Neuronal stem cell (in vitro differentiated cells): ENCODE data around the gene MYO5C.

Experiments
- DNase-seq: peaks from one replicate; pipeline ENCODE4 v3.0.0-alpha.2; 2013; ENCODE audit warnings: low spot score
- H2AFZ ChIP-seq: one replicate; pipeline ENCODE4 v1.6.1; 2013; ENCODE audit warnings: mild to moderate bottlenecking, low read length, inconsistent platforms
- H2AK5ac ChIP-seq: 2 replicates; pipeline ENCODE4 v1.6.1; 2013; ENCODE audit warnings: low read depth, mild to moderate bottlenecking, inconsistent platforms, low read length, moderate library complexity, mixed read lengths
- H2BK120ac ChIP-seq: 2 replicates; pipeline ENCODE4 v1.6.1; 2013; ENCODE audit warnings: low read depth, mild to moderate bottlenecking, inconsistent platforms, low read length, moderate library complexity, mixed read lengths
- H2BK12ac ChIP-seq: one replicate; pipeline ENCODE4 v1.6.1; 2013; ENCODE audit warnings: low read length, inconsistent platforms
- H2BK15ac ChIP-seq: 2 replicates; pipeline ENCODE4 v1.6.1; 2013; ENCODE audit warnings: mild to moderate bottlenecking, low read length, inconsistent platforms, mixed read lengths
- H2BK5ac ChIP-seq: one replicate; pipeline ENCODE4 v1.6.1; 2013; ENCODE audit warnings: inconsistent platforms, mild to moderate bottlenecking, low read length, moderate library complexity
- H3K14ac ChIP-seq: one replicate; pipeline ENCODE4 v1.6.1; 2013; ENCODE audit warnings: low read length, inconsistent platforms
- H3K18ac ChIP-seq: 2 replicates; pipeline ENCODE4 v1.6.1; 2013; ENCODE audit warnings: low read length, inconsistent platforms
- H3K23ac ChIP-seq: 2 replicates; pipeline ENCODE4 v1.6.1; 2013; ENCODE audit warnings: low read depth, mild to moderate bottlenecking, mixed read lengths, low read length, inconsistent platforms; ENCODE audit not compliant: poor library complexity
- H3K27ac ChIP-seq: replicated peaks from 3 replicates; pipeline ENCODE4 v1.5.1; 2013; ENCODE audit warnings: low read length, inconsistent platforms
- H3K27me3 ChIP-seq, 3 experiments: 2 replicates each; pipeline ENCODE4 v1.6.1; 2013; ENCODE audit warnings: low read length in 3 of 3, mild to moderate bottlenecking in 2 of 3, inconsistent platforms in 1 of 3, low read depth in 1 of 3, mixed read lengths in 1 of 3, moderate library complexity in 1 of 3; ENCODE audit not compliant: control insufficient read depth in 3 of 3, insufficient read depth in 3 of 3
- H3K36me3 ChIP-seq, 2 donors: replicated peaks in 1 of 2; 2 replicates each; pipeline ENCODE4 v1.6.1; 2013; ENCODE audit warnings: low read length in 2 of 2; ENCODE audit not compliant: control insufficient read depth in 2 of 2, insufficient read depth in 2 of 2
- H3K4ac ChIP-seq: 2 replicates; pipeline ENCODE4 v1.6.1; 2013; ENCODE audit warnings: inconsistent platforms, mild to moderate bottlenecking, low read length, moderate library complexity
- H3K4me1 ChIP-seq, 2 donors: 1 replicate in 1 of 2; 2 replicates in 1 of 2; pipeline ENCODE4 v1.6.1; 2013; ENCODE audit warnings: low read length in 2 of 2, low read depth in 1 of 2; ENCODE audit not compliant: control insufficient read depth in 2 of 2, insufficient read depth in 1 of 2
- H3K4me2 ChIP-seq: one replicate; pipeline ENCODE4 v1.6.1; 2013; ENCODE audit warnings: mild to moderate bottlenecking, low read length, inconsistent platforms; ENCODE audit not compliant: insufficient read depth, poor library complexity, severe bottlenecking
- H3K4me3 ChIP-seq, 2 donors: 2 replicates each; pipeline ENCODE4 v1.5.1; 2013; ENCODE audit warnings: low read length in 2 of 2, mild to moderate bottlenecking in 2 of 2, inconsistent platforms in 1 of 2, moderate library complexity in 1 of 2
- H3K79me1 ChIP-seq: one replicate; pipeline ENCODE4 v1.6.1; 2013; ENCODE audit warnings: low read depth, mild to moderate bottlenecking, inconsistent platforms, low read length, moderate library complexity
- H3K9ac ChIP-seq: one replicate; pipeline ENCODE4 v1.6.1; 2013; ENCODE audit warnings: mild to moderate bottlenecking, low read depth, low read length, inconsistent platforms; ENCODE audit not compliant: poor library complexity
- H3K9me3 ChIP-seq, 2 donors: replicated peaks in 1 of 2; 2 replicates each; pipeline versions ENCODE3 to v1.6.1; 2013; ENCODE audit warnings: low read length in 2 of 2, mild to moderate bottlenecking in 2 of 2, inconsistent platforms in 1 of 2, low read depth in 1 of 2, mixed read lengths in 1 of 2, moderate library complexity in 1 of 2; ENCODE audit not compliant: control insufficient read depth in 2 of 2, insufficient read depth in 1 of 2
- H4K8ac ChIP-seq: one replicate; pipeline ENCODE4 v1.6.1; 2013; ENCODE audit warnings: low read depth, mild to moderate bottlenecking, inconsistent platforms, low read length, moderate library complexity
- H4K91ac ChIP-seq: one replicate; pipeline ENCODE4 v1.6.1; 2013; ENCODE audit warnings: low read length, low read depth, mild to moderate bottlenecking, inconsistent platforms; ENCODE audit not compliant: poor library complexity
- WGBS, 2 donors: extraction: QIAGEN DNeasy Blood & Tissue Kit; methylation state at CpG; one replicate each; pipeline ENCODE4 v1.1.7; 2013; ENCODE audit warnings: missing lambda C conversion rate in 2 of 2, mixed read lengths in 1 of 2; ENCODE audit not compliant: insufficient read length in 2 of 2, insufficient replicate concordance in 1 of 2; ENCODE audit errors: extremely low coverage in 2 of 2; 5-methylcytosine and 5-hydroxymethylcytosine counted together

The MYO5C gene

GRCh38 chr15:52154896-52155865 lies 140.4 kb downstream of the MYO5C start:
- DNase-seq = no peak

GRCh38 chr15:52153900-52154895 lies 141.4 kb downstream of the MYO5C start:
- peak overlapping the region; percentile 50 for H3K9ac ChIP-seq
- H2BK15ac ChIP-seq = no peak overlapping the region
- no peaks in the 10 kb centered on the region for H3K27me3 ChIP-seq
- no peak overlapping the region for H3K4me3 ChIP-seq
- no peaks in the 10 kb centered on the region for H3K9me3 ChIP-seq
- H3K18ac ChIP-seq = no peak overlapping the region
- no peak overlapping the region for H2BK5ac ChIP-seq
- H2BK120ac ChIP-seq = no peak overlapping the region
- H3K36me3 ChIP-seq = peaks cover 6 to 19% of the 10 kb centered on the region in 2 donors
- no peak overlapping the region for H2AK5ac ChIP-seq
- H4K8ac ChIP-seq = no peak overlapping the region
- no peaks in the 10 kb centered on the region for H3K79me1 ChIP-seq
- no peak overlapping the region for H2AFZ ChIP-seq
- H3K4me1 ChIP-seq = no peaks in the 10 kb centered on the region
- H3K14ac ChIP-seq = no peak overlapping the region
- no peak overlapping the region for H3K4me2 ChIP-seq
- no CpG with 5 or more reads among the region's 12 CpGs for WGBS, 2 donors
- H2BK12ac ChIP-seq = no peak overlapping the region
- H4K91ac ChIP-seq = no peak overlapping the region
- no peak overlapping the region for H3K27ac ChIP-seq
- H3K4ac ChIP-seq = no peak overlapping the region
- peak overlapping the region; percentile 21 for H3K23ac ChIP-seq
- no peak for DNase-seq

More at GRCh38 chr15:52154896-52155865, 140.4 kb downstream of the MYO5C start:
- H3K27ac ChIP-seq = no peak overlapping the region
- H3K23ac ChIP-seq = no peak overlapping the region
- H3K4ac ChIP-seq = no peak overlapping the region
- no peak overlapping the region for H3K9ac ChIP-seq
- H2AK5ac ChIP-seq = no peak overlapping the region
- no peaks in the 10 kb centered on the region for H3K79me1 ChIP-seq
- no peak overlapping the region for H2AFZ ChIP-seq
- no peak overlapping the region for H3K14ac ChIP-seq
- peak overlapping the region in 1 of 2 donors; percentile 0 for H3K4me3 ChIP-seq
- H2BK5ac ChIP-seq = no peak overlapping the region
- H3K36me3 ChIP-seq = peaks cover 4 to 14% of the 10 kb centered on the region in 2 donors
- H4K8ac ChIP-seq = no peak overlapping the region
- no peak overlapping the region for H3K4me2 ChIP-seq
- H2BK15ac ChIP-seq = no peak overlapping the region
- no peaks in the 10 kb centered on the region for H3K27me3 ChIP-seq
- H3K9me3 ChIP-seq = no peaks in the 10 kb centered on the region
- no peak overlapping the region for H2BK120ac ChIP-seq
- no peak overlapping the region for H2BK12ac ChIP-seq
- no peaks in the 10 kb centered on the region for H3K4me1 ChIP-seq
- WGBS, 2 donors = no CpG with 5 or more reads among the region's 8 CpGs
- H4K91ac ChIP-seq = no peak overlapping the region
- no peak overlapping the region for H3K18ac ChIP-seq

GRCh38 chr15:52151353-52151752 lies 144.3 kb downstream of the MYO5C start:
- Histone ChIP-seq H4K8ac (no peak overlapping the region), H3K4me2 (no peak overlapping the region)

More at GRCh38 chr15:52151353-52151752, 144.3 kb downstream of the MYO5C start:
- H3K18ac ChIP-seq = no peak overlapping the region
- no peak overlapping the region for H3K27ac ChIP-seq
- no peak overlapping the region for H2BK5ac ChIP-seq
- H3K14ac ChIP-seq = no peak overlapping the region
- H3K36me3 ChIP-seq = peaks cover 6 to 23% of the 10 kb centered on the region in 2 donors
- no peak overlapping the region for H2AFZ ChIP-seq
- DNase-seq = no peak
- H3K79me1 ChIP-seq = no peaks in the 10 kb centered on the region
- no peaks in the 10 kb centered on the region for H3K4me1 ChIP-seq
- H2AK5ac ChIP-seq = no peak overlapping the region
- H3K4me3 ChIP-seq = no peak overlapping the region
- no CpG with 5 or more reads among the region's 4 CpGs for WGBS, 2 donors
- H3K4ac ChIP-seq = no peak overlapping the region
- no peak overlapping the region for H3K9ac ChIP-seq
- no peak overlapping the region for H2BK15ac ChIP-seq
- no peak overlapping the region for H2BK12ac ChIP-seq
- H3K23ac ChIP-seq = no peak overlapping the region
- H2BK120ac ChIP-seq = no peak overlapping the region
- peaks cover 0 to 1% of the 10 kb centered on the region in 2 donors for H3K9me3 ChIP-seq
- no peak overlapping the region for H4K91ac ChIP-seq
- H3K27me3 ChIP-seq = no peaks in the 10 kb centered on the region
